ENCODE results near the gene KCMF1.

- TF ChIP-seq ZNF57 (CRISPR knock-in tag; IDR thresholded peaks at IDR 0.05) (no peak), ATF3 (IDR thresholded peaks at IDR 0.05) (no peak), ATF3 (CRISPR knock-in tag; conservative IDR thresholded peaks at IDR 0.05) (no peak), DIDO1 (tag; IDR thresholded peaks at IDR 0.05; ENCODE audit: low read depth) (no peak), TFAP4 (CRISPR knock-in tag; IDR thresholded peaks at IDR 0.05; ENCODE audit: borderline replicate concordance) (no peak), EZH2 (IDR thresholded peaks at IDR 0.05; ENCODE audit: borderline replicate concordance, low read depth, low read length) (no peak), CTCF (IDR thresholded peaks at IDR 0.05 in 2 of 3, conservative IDR thresholded peaks at IDR 0.05 in 1 of 3; ENCODE audit: insufficient read depth in 2 of 3, low read depth in 1 of 3, low read length in 3 of 3) (no peak), ZNF274 (IDR thresholded peaks at IDR 0.05; ENCODE audit: borderline replicate concordance, low read depth, low read length) (no peak), SMC3 (conservative IDR thresholded peaks at IDR 0.05; ENCODE audit: insufficient read depth, low read depth, low read length) (no peak), HDGF (IDR thresholded peaks at IDR 0.05) (no peak), ZNF384 (IDR thresholded peaks at IDR 0.05; ENCODE audit: low read depth, low read length) (no peak), TCF3 (CRISPR knock-in tag; IDR thresholded peaks at IDR 0.05) (no peak), HDAC1 (IDR thresholded peaks at IDR 0.05) (no peak), ZBTB1 (CRISPR knock-in tag; IDR thresholded peaks at IDR 0.05; ENCODE audit: borderline replicate concordance, low read depth) (no peak)
Observed at GRCh38 chr2:85032621-85033020, 61.7 kb downstream of the KCMF1 start.

Data from K562 (cell line).